Neural crest cell (in vitro differentiated cells): ENCODE results near the gene PEF1. TPM values are rescaled to one million over a fixed set of nuclear protein-coding genes. Genes with fewer than 3 reads are reported as not detected.

Experiments
- DNase-seq: peaks from one replicate; pipeline ENCODE4 v3.0.0; 2021; ENCODE audit warnings: low read depth, mixed read lengths, low spot score
- H3K27ac Mint-ChIP-seq: one replicate; pipeline ENCODE4 v1.8.0; 2021; ENCODE audit warnings: mild to moderate bottlenecking, mixed read lengths; ENCODE audit not compliant: unreplicated experiment
- H3K27me3 Mint-ChIP-seq: 2 replicates; pipeline ENCODE4 v1.8.0; 2021; ENCODE audit warnings: low read depth, mild to moderate bottlenecking, mixed read lengths
- H3K36me3 Mint-ChIP-seq: 2 replicates; pipeline ENCODE4 v1.8.0; 2021; ENCODE audit warnings: low read depth, mild to moderate bottlenecking, mixed read lengths
- H3K4me1 Mint-ChIP-seq: 2 replicates; pipeline ENCODE4 v1.8.0; 2021; ENCODE audit warnings: mixed read lengths
- H3K4me3 Mint-ChIP-seq: one replicate; pipeline ENCODE4 v1.8.0; 2021; ENCODE audit warnings: mild to moderate bottlenecking, mixed read lengths
- H3K9me3 Mint-ChIP-seq: 2 replicates; pipeline ENCODE4 v1.8.0; 2021; ENCODE audit warnings: mixed read lengths
- total RNA-seq: library from RNA; stranded (reverse); gene quantifications from 2 replicates; pipeline ENCODE4 v1.2.1, GENCODE V29; 2021
- TF ChIP-seq, protein P1 (sequence below): fragments of 200-600 bp; sonication (generic); conservative IDR thresholded peaks from 2 replicates; pipeline ENCODE4 v1.5.0; 2021; ENCODE audit warnings: antibody characterized with exemption, mild to moderate bottlenecking

Gene PEF1
- total RNA-seq, 1 donor from 2014 or later: 52.4 TPM

GRCh38 chr1:31620631-31621497 is 23.8 kb downstream of the PEF1 start:
- H3K4me3 Mint-ChIP-seq: no peak overlapping the region
- H3K27ac Mint-ChIP-seq: no peak overlapping the region
- no peak for DNase-seq
- no peaks in the 10 kb centered on the region for H3K9me3 Mint-ChIP-seq
- TF ChIP-seq, protein P1, sequence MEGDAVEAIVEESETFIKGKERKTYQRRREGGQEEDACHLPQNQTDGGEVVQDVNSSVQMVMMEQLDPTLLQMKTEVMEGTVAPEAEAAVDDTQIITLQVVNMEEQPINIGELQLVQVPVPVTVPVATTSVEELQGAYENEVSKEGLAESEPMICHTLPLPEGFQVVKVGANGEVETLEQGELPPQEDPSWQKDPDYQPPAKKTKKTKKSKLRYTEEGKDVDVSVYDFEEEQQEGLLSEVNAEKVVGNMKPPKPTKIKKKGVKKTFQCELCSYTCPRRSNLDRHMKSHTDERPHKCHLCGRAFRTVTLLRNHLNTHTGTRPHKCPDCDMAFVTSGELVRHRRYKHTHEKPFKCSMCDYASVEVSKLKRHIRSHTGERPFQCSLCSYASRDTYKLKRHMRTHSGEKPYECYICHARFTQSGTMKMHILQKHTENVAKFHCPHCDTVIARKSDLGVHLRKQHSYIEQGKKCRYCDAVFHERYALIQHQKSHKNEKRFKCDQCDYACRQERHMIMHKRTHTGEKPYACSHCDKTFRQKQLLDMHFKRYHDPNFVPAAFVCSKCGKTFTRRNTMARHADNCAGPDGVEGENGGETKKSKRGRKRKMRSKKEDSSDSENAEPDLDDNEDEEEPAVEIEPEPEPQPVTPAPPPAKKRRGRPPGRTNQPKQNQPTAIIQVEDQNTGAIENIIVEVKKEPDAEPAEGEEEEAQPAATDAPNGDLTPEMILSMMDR: no peak
- no peaks in the 10 kb centered on the region for H3K36me3 Mint-ChIP-seq
- peaks cover 24% of the 10 kb centered on the region for H3K27me3 Mint-ChIP-seq
- peaks cover 10% of the 10 kb centered on the region for H3K4me1 Mint-ChIP-seq

- peak overlapping the region; percentile 44 for H3K4me3 Mint-ChIP-seq
- H3K9me3 Mint-ChIP-seq: no peaks in the 10 kb centered on the region
- H3K4me1 Mint-ChIP-seq: peaks cover 10% of the 10 kb centered on the region
- H3K27me3 Mint-ChIP-seq: peaks cover 30% of the 10 kb centered on the region
- no peaks in the 10 kb centered on the region for H3K36me3 Mint-ChIP-seq
- TF ChIP-seq, protein P1: no peak
- H3K27ac Mint-ChIP-seq: no peak overlapping the region
- DNase-seq: no peak
Observed at GRCh38 chr1:31618916-31619846, 25.5 kb downstream of the PEF1 start.

DNA sequence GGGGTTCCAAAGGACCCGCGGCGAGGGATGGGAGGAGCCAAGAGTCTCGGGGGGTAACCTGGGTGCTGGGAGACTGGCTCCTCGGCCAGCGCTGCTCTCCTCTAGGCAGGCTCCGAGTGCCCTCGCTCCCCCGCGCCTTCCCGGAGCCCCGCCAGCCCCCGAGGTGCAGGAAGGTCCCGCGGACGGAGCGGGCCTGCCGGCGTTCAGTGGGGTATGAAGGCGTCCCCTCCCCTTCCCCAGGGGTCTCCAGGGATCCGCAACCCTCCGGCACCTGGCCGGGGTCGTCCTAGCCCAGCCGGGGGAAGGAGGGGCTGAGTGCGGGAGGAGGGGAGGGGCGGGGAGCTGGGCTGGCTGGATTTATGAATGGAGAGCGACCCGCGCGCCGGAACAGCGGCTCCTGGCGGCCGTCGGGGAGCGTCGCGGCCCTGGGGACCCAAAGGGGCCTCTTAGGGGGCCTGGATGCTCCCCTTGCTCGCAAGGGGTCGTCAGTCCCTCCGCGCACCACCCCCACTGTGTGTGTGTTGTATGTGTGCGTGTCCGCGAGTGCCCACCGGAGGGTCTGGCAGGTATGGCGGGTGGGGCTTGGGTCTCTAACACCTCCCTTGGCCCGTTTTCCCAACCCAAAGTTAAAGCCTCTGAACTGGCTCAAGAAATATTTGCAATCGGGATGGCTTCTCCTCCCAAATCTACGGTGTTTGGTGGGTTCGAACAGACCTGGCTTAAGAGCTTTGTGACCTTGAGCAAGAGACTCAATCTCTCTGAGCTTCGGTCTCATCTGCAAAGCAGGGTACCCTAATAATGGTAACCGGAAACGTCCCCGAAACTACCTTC is 26.5 kb downstream of the PEF1 start:
- Mint-ChIP-seq H3K27ac (no peak overlapping the region), H3K4me1 (peaks cover 10% of the 10 kb centered on the region), H3K4me3 (peak overlapping the region; percentile 82), H3K36me3 (no peaks in the 10 kb centered on the region), H3K9me3 (no peaks in the 10 kb centered on the region), H3K27me3 (peaks cover 30% of the 10 kb centered on the region)
- TF ChIP-seq, protein P1: peak; percentile 97
- peak; percentile 75 for DNase-seq

GRCh38 chr1:31617218-31617915 is 27.3 kb downstream of the PEF1 start, which contains the start of gene HCRTR1:
HCRTR1 (plus strand) TSS chr1:31617689; CDS start chr1:31619193, 1,504 bp downstream.
- Mint-ChIP-seq H3K9me3 (no peaks in the 10 kb centered on the region), H3K27ac (no peak within 1 kb of the TSS), H3K36me3 (no peaks in the 10 kb centered on the region), H3K27me3 (peaks cover 30% of the 10 kb centered on the region), H3K4me3 (peak within 1 kb of the TSS; percentile 82), H3K4me1 (peaks cover 10% of the 10 kb centered on the region)
- TF ChIP-seq, protein P1: no peak
- no peak for DNase-seq
